Measurements from ENCODE around the gene NXPH4.

The NXPH4 gene

GRCh38 chr12:57219205-57219992, 2.8 kb downstream of the NXPH4 start:
- H3K9me3 ChIP-seq (ENCODE audit: control insufficient read depth in 2 of 2, low read length in 2 of 2) = no peaks in the 10 kb centered on the region
- no peak overlapping the region for H3K27ac ChIP-seq (ENCODE audit: low read length)
- peaks cover 80 to 97% of the 10 kb centered on the region in 2 donors for H3K27me3 ChIP-seq (ENCODE audit: control insufficient read depth in 1 of 2, insufficient read depth in 2 of 2, low read length in 2 of 2)
- no peak overlapping the region for H3K9ac ChIP-seq (ENCODE audit: low read length in 2 of 2)
- H3K36me3 ChIP-seq (ENCODE audit: control insufficient read depth in 2 of 2, insufficient read depth in 2 of 2, low read length in 2 of 2) = no peaks in the 10 kb centered on the region
- no peak overlapping the region for H3K4me3 ChIP-seq (ENCODE audit: low read length in 2 of 2)
- peaks cover 27% of the 10 kb centered on the region for H3K4me1 ChIP-seq (ENCODE audit: control insufficient read depth, insufficient read depth, low read length)

GRCh38 chr12:57219993-57220754, 3.6 kb downstream of the NXPH4 start:
- Histone ChIP-seq H3K27ac (ENCODE audit: low read length) (no peak overlapping the region), H3K36me3 (ENCODE audit: control insufficient read depth in 2 of 2, insufficient read depth in 2 of 2, low read length in 2 of 2) (no peaks in the 10 kb centered on the region), H3K4me3 (ENCODE audit: low read length in 2 of 2) (no peak overlapping the region), H3K9me3 (ENCODE audit: control insufficient read depth in 2 of 2, low read length in 2 of 2) (no peaks in the 10 kb centered on the region), H3K4me1 (ENCODE audit: control insufficient read depth, insufficient read depth, low read length) (peaks cover 26% of the 10 kb centered on the region), H3K9ac (ENCODE audit: low read length in 2 of 2) (no peak overlapping the region), H3K27me3 (ENCODE audit: control insufficient read depth in 1 of 2, insufficient read depth in 2 of 2, low read length in 2 of 2) (peaks cover 80 to 97% of the 10 kb centered on the region in 2 donors)

- no peak overlapping the region for H3K27ac ChIP-seq (ENCODE audit: low read length)
- H3K4me1 ChIP-seq (ENCODE audit: control insufficient read depth, insufficient read depth, low read length) = peaks cover 22% of the 10 kb centered on the region
- no peak overlapping the region for H3K4me3 ChIP-seq (ENCODE audit: low read length in 2 of 2)
- no peaks in the 10 kb centered on the region for H3K9me3 ChIP-seq (ENCODE audit: control insufficient read depth in 2 of 2, low read length in 2 of 2)
- H3K9ac ChIP-seq (ENCODE audit: low read length in 2 of 2) = no peak overlapping the region
- H3K27me3 ChIP-seq (ENCODE audit: control insufficient read depth in 1 of 2, insufficient read depth in 2 of 2, low read length in 2 of 2) = peaks cover 78 to 97% of the 10 kb centered on the region in 2 donors
- no peaks in the 10 kb centered on the region for H3K36me3 ChIP-seq (ENCODE audit: control insufficient read depth in 2 of 2, insufficient read depth in 2 of 2, low read length in 2 of 2)
Measured at GRCh38 chr12:57220770-57221168, 4.2 kb downstream of the NXPH4 start.

- Histone ChIP-seq H3K9ac (ENCODE audit: low read length in 2 of 2) (no peak overlapping the region), H3K4me1 (ENCODE audit: control insufficient read depth, insufficient read depth, low read length) (peaks cover 17% of the 10 kb centered on the region), H3K27me3 (ENCODE audit: control insufficient read depth in 1 of 2, insufficient read depth in 2 of 2, low read length in 2 of 2) (peaks cover 79 to 96% of the 10 kb centered on the region in 2 donors), H3K36me3 (ENCODE audit: control insufficient read depth in 2 of 2, insufficient read depth in 2 of 2, low read length in 2 of 2) (no peaks in the 10 kb centered on the region), H3K4me3 (ENCODE audit: low read length in 2 of 2) (no peak overlapping the region), H3K9me3 (ENCODE audit: control insufficient read depth in 2 of 2, low read length in 2 of 2) (no peaks in the 10 kb centered on the region), H3K27ac (ENCODE audit: low read length) (no peak overlapping the region)
Measured at GRCh38 chr12:57221169-57221917, 4.7 kb downstream of the NXPH4 start.

- peaks cover 7% of the 10 kb centered on the region for H3K4me1 ChIP-seq (ENCODE audit: control insufficient read depth, insufficient read depth, low read length)
- no peak overlapping the region for H3K4me3 ChIP-seq (ENCODE audit: low read length in 2 of 2)
- peaks cover 81 to 96% of the 10 kb centered on the region in 2 donors for H3K27me3 ChIP-seq (ENCODE audit: control insufficient read depth in 1 of 2, insufficient read depth in 2 of 2, low read length in 2 of 2)
- no peaks in the 10 kb centered on the region for H3K9me3 ChIP-seq (ENCODE audit: control insufficient read depth in 2 of 2, low read length in 2 of 2)
- no peak overlapping the region for H3K27ac ChIP-seq (ENCODE audit: low read length)
- no peak overlapping the region for H3K9ac ChIP-seq (ENCODE audit: low read length in 2 of 2)
- no peaks in the 10 kb centered on the region for H3K36me3 ChIP-seq (ENCODE audit: control insufficient read depth in 2 of 2, insufficient read depth in 2 of 2, low read length in 2 of 2)
Measured at GRCh38 chr12:57222286-57223190, 5.9 kb downstream of the NXPH4 start.

- Histone ChIP-seq H3K9me3 (ENCODE audit: control insufficient read depth in 2 of 2, low read length in 2 of 2) (no peaks in the 10 kb centered on the region), H3K4me1 (ENCODE audit: control insufficient read depth, insufficient read depth, low read length) (peaks cover 5% of the 10 kb centered on the region), H3K27me3 (ENCODE audit: control insufficient read depth in 1 of 2, insufficient read depth in 2 of 2, low read length in 2 of 2) (peaks cover 72 to 87% of the 10 kb centered on the region in 2 donors), H3K27ac (ENCODE audit: low read length) (no peak overlapping the region), H3K4me3 (ENCODE audit: low read length in 2 of 2) (no peak overlapping the region), H3K9ac (ENCODE audit: low read length in 2 of 2) (no peak overlapping the region), H3K36me3 (ENCODE audit: control insufficient read depth in 2 of 2, insufficient read depth in 2 of 2, low read length in 2 of 2) (no peaks in the 10 kb centered on the region)
Measured at GRCh38 chr12:57223191-57224165, 6.9 kb downstream of the NXPH4 start.

GRCh38 chr12:57224278-57224972, 7.8 kb downstream of the NXPH4 start:
- Histone ChIP-seq H3K36me3 (ENCODE audit: control insufficient read depth in 2 of 2, insufficient read depth in 2 of 2, low read length in 2 of 2) (no peaks in the 10 kb centered on the region), H3K27me3 (ENCODE audit: control insufficient read depth in 1 of 2, insufficient read depth in 2 of 2, low read length in 2 of 2) (peaks cover 64 to 78% of the 10 kb centered on the region in 2 donors), H3K27ac (ENCODE audit: low read length) (no peak overlapping the region), H3K9ac (ENCODE audit: low read length in 2 of 2) (no peak overlapping the region), H3K4me3 (ENCODE audit: low read length in 2 of 2) (peak overlapping the region in 1 of 2 donors; percentile 22), H3K9me3 (ENCODE audit: control insufficient read depth in 2 of 2, low read length in 2 of 2) (no peaks in the 10 kb centered on the region), H3K4me1 (ENCODE audit: control insufficient read depth, insufficient read depth, low read length) (peaks cover 8% of the 10 kb centered on the region)

GRCh38 chr12:57224973-57225679, 8.5 kb downstream of the NXPH4 start:
- Histone ChIP-seq H3K4me3 (ENCODE audit: low read length in 2 of 2) (peak overlapping the region in 1 of 2 donors; percentile 22), H3K27ac (ENCODE audit: low read length) (no peak overlapping the region), H3K36me3 (ENCODE audit: control insufficient read depth in 2 of 2, insufficient read depth in 2 of 2, low read length in 2 of 2) (no peaks in the 10 kb centered on the region), H3K9me3 (ENCODE audit: control insufficient read depth in 2 of 2, low read length in 2 of 2) (no peaks in the 10 kb centered on the region), H3K4me1 (ENCODE audit: control insufficient read depth, insufficient read depth, low read length) (peaks cover 14% of the 10 kb centered on the region), H3K27me3 (ENCODE audit: control insufficient read depth in 1 of 2, insufficient read depth in 2 of 2, low read length in 2 of 2) (peaks cover 59 to 71% of the 10 kb centered on the region in 2 donors), H3K9ac (ENCODE audit: low read length in 2 of 2) (no peak overlapping the region)

All from stomach smooth muscle (tissue), 2 donors.